Measurements from ENCODE around the gene MRPS15. TPM values are rescaled to one million over a fixed set of nuclear protein-coding genes. Genes with fewer than 3 reads are reported as not detected.
A peak's percentile ranks its signal among the peaks of the same experiment; 100 is the strongest.

MRPS15 gene
- total RNA-seq, 1 donor from 2014 or later, result 110 TPM

GRCh38 chr1:36466370-36467026 lies 2.3 kb upstream of the MRPS15 start:
- no peak for DNase-seq
- ATAC-seq (ENCODE audit: poor library complexity), result no peak
- intact Hi-C loops (cut with DNase I), result no loop called here

GRCh38 chr1:36465731-36466369 lies 1.7 kb upstream of the MRPS15 start:
- DNase-seq (no peak), ATAC-seq (ENCODE audit: poor library complexity) (no peak)
- intact Hi-C loops (cut with DNase I), result no loop called here

GRCh38 chr1:36464605-36465393 lies 615 bp upstream of the MRPS15 start:
- peak; percentile 65 for ATAC-seq (ENCODE audit: poor library complexity)
- no peak for DNase-seq
- intact Hi-C loops (cut with DNase I), result no loop called here

- DNase-seq (no peak), ATAC-seq (ENCODE audit: poor library complexity) (peak; percentile 1)
- intact Hi-C loops (cut with DNase I), result no loop called here
These were observed 751 bp downstream of the MRPS15 start for GRCh38 chr1:36463463-36463802.

- DNase-seq, result no peak
- intact Hi-C loops (cut with DNase I), result no loop called here
- ATAC-seq (ENCODE audit: poor library complexity), result no peak
These were observed 5.3 kb downstream of the MRPS15 start for GRCh38 chr1:36458910-36459309.

GRCh38 chr1:36457691-36458090 lies 6.5 kb downstream of the MRPS15 start:
- no peak for ATAC-seq (ENCODE audit: poor library complexity)
- intact Hi-C loops (cut with DNase I), result no loop called here
- no peak for DNase-seq

- intact Hi-C loops (cut with DNase I), result no loop called here
- ATAC-seq (ENCODE audit: poor library complexity), result no peak
- no peak for DNase-seq
These were observed 7.7 kb downstream of the MRPS15 start for GRCh38 chr1:36456391-36456928.

GRCh38 chr1:36455386-36455785 lies 8.8 kb downstream of the MRPS15 start:
- DNase-seq (no peak), ATAC-seq (ENCODE audit: poor library complexity) (no peak)
- intact Hi-C loops (cut with DNase I), result no loop called here

GRCh38 chr1:36453600-36454388 lies 10.4 kb downstream of the MRPS15 start:
- no peak for DNase-seq
- ATAC-seq (ENCODE audit: poor library complexity), result no peak
- intact Hi-C loops (cut with DNase I), result no loop called here

GRCh38 chr1:36453051-36453450 lies 11.1 kb downstream of the MRPS15 start:
- DNase-seq (no peak), ATAC-seq (ENCODE audit: poor library complexity) (no peak)
- intact Hi-C loops (cut with DNase I), result no loop called here

- intact Hi-C loops (cut with DNase I), result no loop called here
- DNase-seq (no peak), ATAC-seq (ENCODE audit: poor library complexity) (peak; percentile 4)
These were observed 13.3 kb downstream of the MRPS15 start for GRCh38 chr1:36450919-36451305.

GRCh38 chr1:36450270-36450918 lies 13.8 kb downstream of the MRPS15 start, which contains the start of gene OSCP1:
OSCP1 (minus strand) TSS chr1:36450451; CDS start chr1:36450369, 82 bp downstream.
- ATAC-seq (ENCODE audit: poor library complexity), result peak; percentile 99
- intact Hi-C loops (cut with DNase I), result no loop called here
- DNase-seq, result peak; percentile 98

GRCh38 chr1:36448530-36449056 lies 15.6 kb downstream of the MRPS15 start:
- no peak for DNase-seq
- ATAC-seq (ENCODE audit: poor library complexity), result no peak
- intact Hi-C loops (cut with DNase I), result no loop called here

- intact Hi-C loops (cut with DNase I), result no loop called here
- ATAC-seq (ENCODE audit: poor library complexity), result no peak
- no peak for DNase-seq
These were observed 16.7 kb downstream of the MRPS15 start for GRCh38 chr1:36447450-36447849.

- no peak for DNase-seq
- ATAC-seq (ENCODE audit: poor library complexity), result no peak
- intact Hi-C loops (cut with DNase I), result no loop called here
These were observed 17.4 kb downstream of the MRPS15 start for GRCh38 chr1:36446746-36447145.

GRCh38 chr1:36446271-36446670 lies 17.9 kb downstream of the MRPS15 start:
- DNase-seq (no peak), ATAC-seq (ENCODE audit: poor library complexity) (no peak)
- intact Hi-C loops (cut with DNase I), result no loop called here

- intact Hi-C loops (cut with DNase I), result no loop called here
- no peak for ATAC-seq (ENCODE audit: poor library complexity)
These were observed 20.9 kb downstream of the MRPS15 start for GRCh38 chr1:36443297-36443696.

GRCh38 chr1:36442337-36442736 lies 21.8 kb downstream of the MRPS15 start:
- intact Hi-C loops (cut with DNase I), result no loop called here
- ATAC-seq (ENCODE audit: poor library complexity), result no peak
- DNase-seq, result no peak

More at GRCh38 chr1:36443297-36443696, 20.9 kb downstream of the MRPS15 start:
- no peak for DNase-seq
